IPS-18c (cell line): ENCODE results near the gene TC2N.
"Not testable (repeated sequence)": the region's sequence is repeated elsewhere in the genome, so short reads cannot be mapped to it uniquely, and the experiment has no call there.

Experiments used
- H3K4me3 ChIP-seq: 2 replicates; pipeline ENCODE4 v1.7.0; 2013; ENCODE audit warnings: low read depth, mild to moderate bottlenecking, low read length, moderate library complexity; ENCODE audit not compliant: insufficient read depth
- H3K9me3 ChIP-seq: one replicate; pipeline ENCODE4 v1.6.1; 2013; ENCODE audit warnings: mild to moderate bottlenecking, low read length, moderate library complexity; ENCODE audit not compliant: control insufficient read depth, insufficient read depth

TC2N gene

GRCh38 chr14:91875525-91876286, 8.4 kb upstream of the TC2N start:
- Histone ChIP-seq H3K4me3 (no peak overlapping the region), H3K9me3 (no peaks in the 10 kb centered on the region)

DNA sequence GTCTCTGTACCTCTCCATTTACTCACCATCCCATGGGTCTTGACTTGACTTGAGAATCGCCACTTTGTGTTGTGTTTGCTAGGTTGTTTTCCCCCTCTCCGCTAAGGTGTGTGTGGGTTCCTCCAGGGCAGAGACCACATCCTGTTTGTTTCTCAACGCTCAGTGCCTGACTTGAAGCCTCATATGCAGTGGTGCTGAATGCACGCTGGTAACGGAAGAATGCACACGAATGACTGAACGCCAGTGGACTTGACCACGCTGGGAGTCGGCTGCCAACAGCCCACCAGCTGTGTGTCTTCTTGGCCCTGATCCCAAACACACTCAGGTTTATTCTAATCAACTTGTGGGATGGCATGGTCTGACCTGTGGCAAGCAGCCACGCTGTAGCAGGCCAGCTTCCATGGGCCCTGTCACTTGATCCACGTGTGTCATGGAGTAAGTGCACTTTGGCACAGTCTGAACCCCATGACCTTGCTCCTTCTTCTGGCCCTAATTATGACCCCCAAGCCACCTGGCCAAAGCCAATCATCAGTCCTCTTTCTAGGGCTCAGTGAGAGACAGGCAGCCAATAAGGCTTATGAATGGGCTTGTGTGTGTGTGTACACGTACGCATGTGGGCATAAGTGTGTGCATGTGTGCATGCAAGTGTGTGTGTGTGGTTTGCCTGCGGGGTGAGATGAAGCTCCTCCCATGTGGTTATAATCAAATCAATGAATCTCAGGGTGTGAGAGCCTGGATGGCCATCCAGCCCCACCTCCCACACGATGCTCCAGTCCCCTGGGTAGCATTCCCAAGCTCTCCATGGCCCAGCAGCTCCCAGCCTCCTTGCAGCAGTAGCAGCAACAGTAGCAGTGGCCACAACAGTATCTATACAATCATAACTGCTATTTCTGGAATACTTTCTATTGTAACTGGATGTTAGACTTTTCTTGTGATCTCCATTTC, 6.4 kb upstream of the TC2N start:
- Histone ChIP-seq H3K4me3 (no peak overlapping the region), H3K9me3 (no peaks in the 10 kb centered on the region)

DNA sequence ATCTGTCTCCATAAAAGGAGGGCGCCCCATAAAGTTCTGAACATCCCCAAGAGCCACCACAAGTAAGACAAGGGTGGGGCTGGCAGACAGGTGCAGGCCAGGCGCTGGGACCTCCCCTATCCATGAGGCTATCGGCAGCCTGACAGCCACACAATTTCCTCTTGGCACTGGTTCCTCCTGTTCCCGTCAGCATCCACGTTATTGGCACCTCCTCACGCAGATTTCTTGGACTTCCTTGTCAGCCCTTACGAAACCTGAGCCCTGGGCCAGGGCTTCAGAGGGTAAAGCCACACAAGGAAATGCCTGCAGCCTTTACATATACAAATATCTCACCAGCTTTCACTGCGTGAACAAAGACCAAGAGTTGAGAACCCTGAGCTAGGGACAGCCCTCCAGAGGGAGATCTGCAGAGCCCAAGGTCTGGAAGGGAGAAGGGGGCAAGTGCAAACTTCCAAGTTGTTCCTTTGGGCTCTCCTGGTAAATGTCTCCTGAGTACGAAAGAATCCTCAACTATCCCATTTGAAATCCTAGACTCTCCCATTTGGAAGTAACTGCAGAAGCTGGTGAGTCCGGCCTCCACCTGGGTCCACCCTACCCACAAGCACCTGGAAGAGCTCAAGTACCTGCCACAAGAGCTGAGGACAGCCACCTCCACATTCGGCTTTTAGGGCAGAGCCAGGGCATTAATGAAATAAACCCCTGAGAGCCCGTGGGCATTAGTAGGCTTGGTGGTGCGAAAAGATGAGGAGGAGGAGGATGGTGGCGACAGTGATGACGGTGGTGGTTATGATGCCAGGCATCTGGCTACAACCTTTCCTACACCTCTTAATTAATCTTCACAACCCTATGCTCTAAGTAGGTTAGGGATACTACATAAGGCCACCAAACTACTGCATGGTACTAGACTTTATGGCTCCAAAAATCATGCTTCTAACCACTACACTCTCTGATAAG, 5.5 kb upstream of the TC2N start:
- Histone ChIP-seq H3K4me3 (no peak overlapping the region), H3K9me3 (peaks cover 2% of the 10 kb centered on the region)

- peaks cover 2% of the 10 kb centered on the region for H3K9me3 ChIP-seq
- H3K4me3 ChIP-seq = no peak overlapping the region
Observed at GRCh38 chr14:91872011-91872501, 4.7 kb upstream of the TC2N start.

GRCh38 chr14:91871401-91871800, 4.1 kb upstream of the TC2N start:
- H3K9me3 ChIP-seq, H3K4me3 ChIP-seq: not testable (repeated sequence)

DNA sequence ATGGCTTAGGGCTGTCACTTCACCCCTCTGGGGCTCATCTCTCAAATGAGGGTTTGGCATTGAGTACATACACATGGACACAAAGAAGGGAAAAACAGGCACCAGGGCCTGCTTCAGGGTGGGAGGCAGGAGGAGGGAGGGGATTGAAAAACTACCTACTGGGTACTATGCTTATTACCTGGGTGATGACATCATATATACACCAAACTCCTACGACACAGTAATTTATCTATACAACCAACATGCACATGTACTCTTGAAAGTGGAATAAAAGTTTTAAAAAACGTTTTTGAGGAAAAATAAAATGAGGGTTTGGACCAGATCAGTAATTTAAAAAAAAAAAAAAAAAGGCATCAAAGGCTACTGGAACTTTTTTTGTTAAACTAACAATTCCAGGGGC, 3.6 kb upstream of the TC2N start:
- H3K9me3 ChIP-seq = peaks cover 2% of the 10 kb centered on the region
- no peak overlapping the region for H3K4me3 ChIP-seq

GRCh38 chr14:91870001-91870400, 2.7 kb upstream of the TC2N start:
- no peak overlapping the region for H3K4me3 ChIP-seq
- H3K9me3 ChIP-seq = peaks cover 2% of the 10 kb centered on the region

GRCh38 chr14:91869556-91869955, 2.2 kb upstream of the TC2N start:
- Histone ChIP-seq H3K9me3 (peaks cover 2% of the 10 kb centered on the region), H3K4me3 (no peak overlapping the region)

DNA sequence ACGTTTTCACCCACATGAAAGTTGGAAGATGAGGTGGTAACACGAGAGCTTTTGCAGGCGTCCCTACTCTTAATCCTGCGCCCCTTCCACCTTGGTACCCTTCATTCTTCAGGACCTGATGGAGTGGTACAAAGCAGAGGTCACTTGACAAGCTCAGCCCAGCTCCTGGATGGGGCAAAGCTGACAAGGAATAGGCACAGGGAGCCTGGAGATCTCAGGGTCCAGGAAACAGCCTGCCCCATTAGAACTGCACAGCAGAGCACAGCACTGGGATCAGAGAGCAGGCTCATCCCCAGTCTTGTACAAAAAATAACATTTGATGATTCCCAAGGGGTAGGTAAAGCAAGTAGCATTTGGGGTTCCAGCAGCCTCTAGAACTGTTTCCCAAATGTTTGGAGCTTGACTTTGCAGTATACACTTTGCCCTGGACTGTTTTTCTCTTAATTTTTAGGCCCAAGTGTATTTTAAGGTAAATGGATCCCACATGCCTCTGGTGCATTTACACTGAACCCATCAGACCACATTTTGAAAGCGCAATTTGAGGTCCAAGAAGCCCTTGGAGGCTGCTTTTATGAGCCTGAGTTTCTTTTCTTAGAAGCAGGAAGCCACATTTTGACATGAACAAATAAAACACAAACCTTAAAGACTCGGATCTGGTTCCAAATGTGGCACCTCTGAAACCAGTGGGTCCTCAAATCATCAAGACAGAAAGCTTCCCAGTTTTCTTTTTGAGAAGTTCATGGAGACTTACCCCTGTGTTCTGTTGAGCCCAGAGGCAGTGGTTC, 633 bp downstream of the TC2N start:
- peaks cover 2% of the 10 kb centered on the region for H3K9me3 ChIP-seq
- H3K4me3 ChIP-seq = no peak overlapping the region

- Histone ChIP-seq H3K9me3 (peaks cover 2% of the 10 kb centered on the region), H3K4me3 (no peak overlapping the region)
Observed at GRCh38 chr14:91866061-91866460, 1.3 kb downstream of the TC2N start.

DNA sequence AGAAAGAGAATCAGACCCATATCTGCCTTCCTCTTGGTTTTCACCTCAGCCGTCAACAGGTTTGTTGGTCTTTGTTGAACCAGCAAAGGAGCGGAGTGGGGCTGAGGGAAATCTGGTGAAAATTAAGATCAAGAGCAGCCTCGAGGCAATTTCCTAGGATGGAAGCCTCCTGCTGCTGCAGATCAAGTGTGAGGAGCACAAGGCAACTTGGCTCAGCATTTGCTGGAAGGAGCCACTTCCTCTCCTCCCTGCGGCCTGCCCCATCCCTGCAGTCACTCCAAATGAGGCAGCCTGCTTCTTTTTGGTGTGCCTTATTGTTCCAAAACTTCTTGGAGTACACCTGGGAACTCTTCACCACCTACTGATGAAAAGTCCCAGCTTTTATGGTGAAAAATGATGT, 4.9 kb downstream of the TC2N start:
- H3K4me3 ChIP-seq = no peak overlapping the region
- H3K9me3 ChIP-seq = no peaks in the 10 kb centered on the region

DNA sequence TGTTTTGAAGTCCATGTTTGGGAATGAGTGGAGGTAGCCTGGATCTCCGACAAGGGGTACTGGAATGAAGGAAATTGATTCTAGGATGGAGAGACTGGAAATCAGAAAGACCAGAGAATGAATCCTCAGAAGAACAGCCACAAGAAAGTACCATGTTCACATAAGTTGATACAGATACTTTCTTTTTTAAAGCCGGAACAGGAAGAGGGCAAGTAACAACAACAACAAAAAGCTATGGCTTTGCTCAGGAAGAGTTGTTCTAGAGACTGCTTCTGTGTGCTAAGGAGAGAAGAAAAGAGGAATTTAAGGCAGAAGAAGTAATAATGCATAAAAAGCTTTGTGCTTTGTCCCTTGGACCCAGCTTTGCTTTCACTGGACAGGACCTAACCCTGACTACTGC, 6.2 kb downstream of the TC2N start:
- Histone ChIP-seq H3K4me3 (no peak overlapping the region), H3K9me3 (no peaks in the 10 kb centered on the region)

DNA sequence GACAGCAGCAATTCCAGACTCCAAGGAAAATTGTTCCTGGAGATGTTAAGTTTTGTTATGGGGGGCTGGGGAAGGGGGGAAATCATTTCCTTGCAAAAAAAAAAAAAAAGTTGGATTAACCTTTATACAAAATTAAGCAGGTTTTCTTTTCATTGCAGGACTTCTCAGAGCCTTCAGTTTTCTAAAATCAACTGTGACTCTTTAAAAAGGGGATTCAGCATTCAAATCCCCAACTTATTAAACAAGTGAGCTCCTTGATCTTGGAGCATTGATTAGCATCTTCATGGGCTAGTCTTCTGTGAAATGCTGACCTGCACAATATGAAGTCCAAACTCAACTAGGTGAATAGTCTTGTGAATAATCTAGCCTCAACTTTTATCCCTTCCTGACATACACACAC, 7.1 kb downstream of the TC2N start:
- H3K4me3 ChIP-seq = no peak overlapping the region

GRCh38 chr14:91858536-91859275, 8.6 kb downstream of the TC2N start:
- Histone ChIP-seq H3K4me3 (no peak overlapping the region), H3K9me3 (no peaks in the 10 kb centered on the region)

More for the DNA sequence above, 7.1 kb downstream of the TC2N start:
- no peaks in the 10 kb centered on the region for H3K9me3 ChIP-seq

- H3K9me3 ChIP-seq = no peaks in the 10 kb centered on the region
Observed at GRCh38 chr14:91857614-91858013, 9.7 kb downstream of the TC2N start.

More at GRCh38 chr14:91857614-91858013, 9.7 kb downstream of the TC2N start:
- H3K4me3 ChIP-seq = no peak overlapping the region
